OCI-LY7 (cell line): Measurements from ENCODE around the gene C2CD3. TPM values are rescaled to one million over a fixed set of nuclear protein-coding genes. Genes with fewer than 3 reads are reported as not detected.

Experiments
- BruUV-seq: library from RNA; stranded (reverse); fragments of 400-500 nt; replicated peaks from 2 replicates; lab custom pipeline; 2021; lab: Mats Ljungman, UMichigan
- CTCF ChIA-PET: fragments of 300-600 bp; sonication (Branson Sonifier 250); formaldehyde crosslinking; loops from one replicate; lab custom pipeline; 2022; ENCODE audit warnings: antibody characterized with exemption; ENCODE audit not compliant: unreplicated experiment; lab: Charles Lee
- POLR2A ChIA-PET: fragments of 300-600 bp; sonication (Branson Sonifier 250); formaldehyde crosslinking; loops from one replicate; lab custom pipeline; 2022; ENCODE audit warnings: antibody characterized with exemption; lab: Charles Lee
- DNase-seq: peaks from one replicate; pipeline ENCODE4 v3.0.0-alpha.2; 2015; ENCODE audit warnings: low spot score
- H2AFZ ChIP-seq: fragments of 200-600 bp; sonication (generic), shearing (Covaris generic); 2 replicates; pipeline ENCODE4 v1.6.1; 2014; ENCODE audit warnings: mild to moderate bottlenecking, antibody characterized with exemption, low read length, moderate library complexity
- H3K27ac ChIP-seq: fragments of 200-600 bp; sonication (generic); 2 replicates; pipeline ENCODE4 v1.5.1; 2014; ENCODE audit warnings: mixed run types, low read depth, mild to moderate bottlenecking, moderate library complexity, low read length, inconsistent platforms; ENCODE audit not compliant: poor library complexity, severe bottlenecking
- H3K36me3 ChIP-seq: fragments of 200-600 bp; sonication (generic); 2 replicates; pipeline ENCODE4 v1.6.1; 2014; ENCODE audit warnings: mild to moderate bottlenecking, antibody characterized with exemption, low read length, moderate library complexity, mixed read lengths; ENCODE audit not compliant: insufficient read depth
- H3K4me1 ChIP-seq: fragments of 200-600 bp; sonication (generic); 2 replicates; pipeline ENCODE4 v1.5.1; 2014; ENCODE audit warnings: mild to moderate bottlenecking, low read length; ENCODE audit not compliant: insufficient read depth, poor library complexity, severe bottlenecking
- H3K4me2 ChIP-seq: fragments of 200-600 bp; sonication (generic); 2 replicates; pipeline ENCODE4 v1.6.1; 2014; ENCODE audit warnings: mild to moderate bottlenecking, low read length
- H3K4me3 ChIP-seq: fragments of 200-600 bp; sonication (generic); 2 replicates; pipeline ENCODE4 v1.5.1; 2014; ENCODE audit warnings: mild to moderate bottlenecking, low read depth, low read length; ENCODE audit not compliant: poor library complexity, severe bottlenecking
- H3K79me2 ChIP-seq: fragments of 200-600 bp; sonication (generic); 2 replicates; pipeline ENCODE4 v1.6.1; 2016; ENCODE audit warnings: low read depth, mild to moderate bottlenecking, low read length, moderate library complexity, mixed read lengths; ENCODE audit not compliant: insufficient read depth
- H3K9me2 ChIP-seq: fragments of 200-600 bp; sonication (generic); 2 replicates; pipeline ENCODE4 v1.6.1; 2016; ENCODE audit warnings: mild to moderate bottlenecking, low read length, mixed read lengths; ENCODE audit not compliant: insufficient read depth
- H3K9me3 ChIP-seq: fragments of 200-600 bp; sonication (generic); 2 replicates; pipeline ENCODE4 v1.6.1; 2014; ENCODE audit warnings: mild to moderate bottlenecking, mixed run types, low read length, mixed read lengths
- H4K20me1 ChIP-seq: fragments of 200-600 bp; sonication (generic); 2 replicates; pipeline ENCODE4 v1.6.1; 2014; ENCODE audit warnings: mild to moderate bottlenecking, antibody characterized with exemption, low read length, moderate library complexity, mixed read lengths; ENCODE audit not compliant: insufficient read depth
- CTCF ChIP-seq: fragments of 200-600 bp; sonication (generic); conservative IDR thresholded peaks from 2 replicates; pipeline ENCODE4 v1.5.1; 2014; ENCODE audit warnings: mild to moderate bottlenecking, antibody characterized with exemption, low read length, moderate library complexity, mixed read lengths
- EZH2phosphoT487 ChIP-seq: fragments of 200-600 bp; sonication (generic); IDR thresholded peaks from 2 replicates; pipeline ENCODE4 v1.6.1; 2018; ENCODE audit warnings: low read depth, borderline replicate concordance, mild to moderate bottlenecking, mixed run types, antibody characterized with exemption, low read length, moderate library complexity, mixed read lengths
- intact Hi-C: fragments of 100-400 bp; cut with micrococcal nuclease; formaldehyde crosslinking; loops from one replicate; pipeline ENCODE4 v1.10.0; 2022; ENCODE audit not compliant: unreplicated experiment
- total RNA-seq, 2 experiments: library from RNA; depleted of rRNA in 1 of 2; stranded (reverse); fragments of >200 nt in 1 of 2; shearing (Covaris generic) in 1 of 2; gene quantifications; 2 replicates each; pipeline ENCODE4 v1.2.3, GENCODE V29; 2014 to 2022

C2CD3 gene
- total RNA-seq, 2 experiments from 2014 or later = 29.2 to 32.1 TPM

GRCh38 chr11:74185285-74185684 lies 14.5 kb upstream of the C2CD3 start:
- H3K4me2 ChIP-seq = no peak overlapping the region
- no TSS peak for BruUV-seq
- no peak overlapping the region for H2AFZ ChIP-seq
- peaks cover 2% of the 10 kb centered on the region; the same call in 1 of the 2 replicates for H3K9me3 ChIP-seq
- CTCF ChIA-PET = no interaction called here
- no peaks in the 10 kb centered on the region for H4K20me1 ChIP-seq
- no peak overlapping the region for H3K27ac ChIP-seq
- no peak overlapping the region for H3K4me3 ChIP-seq
- DNase-seq = no peak
- no peak for TF ChIP-seq CTCF
- POLR2A ChIA-PET = interaction anchor here (2.2 kb wide), 1 partner anchor 14 kb away, joined by 10 read pairs; the partner anchor contains the start of genes C2CD3 and PPME1
- intact Hi-C loops = no loop called here
- H3K79me2 ChIP-seq = peaks cover 12% of the 10 kb centered on the region; the same call in 1 of the 2 replicates
- H3K9me2 ChIP-seq = no peaks in the 10 kb centered on the region
- no peaks in the 10 kb centered on the region for H3K4me1 ChIP-seq
- H3K36me3 ChIP-seq = peaks cover 16% of the 10 kb centered on the region

GRCh38 chr11:74182635-74183034 lies 11.8 kb upstream of the C2CD3 start:
- H4K20me1 ChIP-seq = no peaks in the 10 kb centered on the region
- H3K79me2 ChIP-seq = peaks cover 24% of the 10 kb centered on the region; the same call in 1 of the 2 replicates
- DNase-seq = no peak
- intact Hi-C loops = no loop called here
- H3K4me3 ChIP-seq = no peak overlapping the region
- no TSS peak for BruUV-seq
- ChIA-PET CTCF (no interaction called here), POLR2A (no interaction called here)
- no peaks in the 10 kb centered on the region for H3K9me2 ChIP-seq
- H3K27ac ChIP-seq = no peak overlapping the region
- no peaks in the 10 kb centered on the region for H3K9me3 ChIP-seq
- H3K36me3 ChIP-seq = 0 out of 2 replicates have a peak, but pooled peaks cover 10% of the 10 kb centered on the region
- no peak for TF ChIP-seq CTCF
- no peak for TF ChIP-seq EZH2phosphoT487
- no peak overlapping the region for H3K4me2 ChIP-seq
- H3K4me1 ChIP-seq = no peaks in the 10 kb centered on the region
- no peak overlapping the region for H2AFZ ChIP-seq

GRCh38 chr11:74179234-74180052 lies 8.6 kb upstream of the C2CD3 start:
- peaks cover 22% of the 10 kb centered on the region for H3K36me3 ChIP-seq
- CTCF ChIA-PET = no interaction called here
- H2AFZ ChIP-seq = no peak overlapping the region
- no peaks in the 10 kb centered on the region for H3K9me2 ChIP-seq
- no TSS peak for BruUV-seq
- H3K4me1 ChIP-seq = no peaks in the 10 kb centered on the region
- intact Hi-C loops = no loop called here
- H3K9me3 ChIP-seq = no peaks in the 10 kb centered on the region
- no peak overlapping the region for H3K27ac ChIP-seq
- H3K4me3 ChIP-seq = no peak overlapping the region
- no peaks in the 10 kb centered on the region for H4K20me1 ChIP-seq
- H3K4me2 ChIP-seq = no peak overlapping the region
- TF ChIP-seq EZH2phosphoT487 (no peak), CTCF (no peak)
- peaks cover 24% of the 10 kb centered on the region; the same call in 1 of the 2 replicates for H3K79me2 ChIP-seq
- DNase-seq = no peak
- POLR2A ChIA-PET = interaction anchor here (0.6 kb wide), 1 partner anchor 313 kb away, joined by 3 read pairs; no protein-coding TSS in a partner anchor
